Erythroblast (primary cell): ENCODE measurements around the gene TMUB1.
A peak's percentile ranks its signal among the peaks of the same experiment; 100 is the strongest.

Experiments used
- DNase-seq, 2 experiments: peaks; one replicate each; lab custom pipeline; 2025; lab: John Stamatoyannopoulos, UW
- GATA1 ChIP-seq: IDR thresholded peaks from 2 replicates; pipeline ENCODE4 v1.6.1; 2011; ENCODE audit warnings: low read depth, mild to moderate bottlenecking, control low read depth, low read length, moderate library complexity
- POLR2A ChIP-seq: IDR thresholded peaks from 2 replicates; pipeline ENCODE4 v1.6.1; 2011; ENCODE audit warnings: mild to moderate bottlenecking, low read length

The TMUB1 gene

GRCh38 chr7:151100921-151101320 is 17.6 kb upstream of the TMUB1 start:
- TF ChIP-seq GATA1 (no peak), POLR2A (no peak)
- DNase-seq = no peak

GRCh38 chr7:151099486-151100211 is 16.4 kb upstream of the TMUB1 start:
- TF ChIP-seq GATA1 (no peak), POLR2A (no peak)
- no peak for DNase-seq

- no peak for DNase-seq
- TF ChIP-seq POLR2A (no peak), GATA1 (no peak)
Observed at GRCh38 chr7:151095828-151096475, 12.7 kb upstream of the TMUB1 start.

- TF ChIP-seq GATA1 = no peak
- TF ChIP-seq POLR2A = no peak
- DNase-seq = no peak
Observed at GRCh38 chr7:151095123-151095797, 12.0 kb upstream of the TMUB1 start.

GRCh38 chr7:151094675-151095074 is 11.4 kb upstream of the TMUB1 start:
- TF ChIP-seq GATA1 = no peak
- no peak for TF ChIP-seq POLR2A
- DNase-seq = no peak

- TF ChIP-seq GATA1 (no peak), POLR2A (no peak)
- DNase-seq = no peak
Observed at GRCh38 chr7:151093748-151094147, 10.5 kb upstream of the TMUB1 start.

- TF ChIP-seq POLR2A (no peak), GATA1 (no peak)
Observed at GRCh38 chr7:151091988-151092387, 8.7 kb upstream of the TMUB1 start.

GRCh38 chr7:151091431-151091830 is 8.1 kb upstream of the TMUB1 start:
- no peak for TF ChIP-seq GATA1
- TF ChIP-seq POLR2A = no peak
- DNase-seq = peak; percentile 26 to 42

More at GRCh38 chr7:151091988-151092387, 8.7 kb upstream of the TMUB1 start:
- DNase-seq = no peak

- no peak for DNase-seq
- TF ChIP-seq POLR2A (no peak), GATA1 (no peak)
Observed at GRCh38 chr7:151091003-151091402, 7.7 kb upstream of the TMUB1 start.

- TF ChIP-seq GATA1 (no peak), POLR2A (no peak)
- no peak for DNase-seq
Observed at GRCh38 chr7:151089893-151090730, 6.8 kb upstream of the TMUB1 start.

GRCh38 chr7:151088856-151089699 is 5.8 kb upstream of the TMUB1 start:
- peak; percentile 30 for TF ChIP-seq POLR2A
- TF ChIP-seq GATA1 = no peak
- DNase-seq = peak; percentile 53 to 64
